ENCODE results near the gene SMAD2. TPM values are rescaled to one million over a fixed set of nuclear protein-coding genes. Genes with fewer than 3 reads are reported as not detected.

The SMAD2 gene
- total RNA-seq, 4 donors from 2014 or later: 47.4 to 116 (median 72.2) TPM

DNA sequence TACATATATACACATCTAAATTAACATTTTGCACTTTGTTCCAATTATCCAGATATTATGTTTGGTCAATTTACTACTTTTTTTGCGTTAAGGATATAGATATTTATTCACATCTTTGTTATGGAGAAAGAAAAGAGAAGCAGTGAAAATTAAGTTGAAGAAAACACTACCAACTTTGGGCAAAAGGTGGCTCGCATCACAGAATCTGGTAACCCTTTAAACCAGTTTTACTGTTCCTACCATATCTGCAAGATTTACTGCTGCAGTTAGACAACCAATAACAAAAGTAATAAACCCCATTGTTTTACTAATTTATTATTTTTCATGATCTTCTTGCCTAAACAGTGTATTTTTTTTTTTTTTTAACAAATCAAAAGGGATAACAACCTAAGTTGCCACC lies 53.6 kb downstream of the SMAD2 start:
- TF ChIP-seq, protein P1, sequence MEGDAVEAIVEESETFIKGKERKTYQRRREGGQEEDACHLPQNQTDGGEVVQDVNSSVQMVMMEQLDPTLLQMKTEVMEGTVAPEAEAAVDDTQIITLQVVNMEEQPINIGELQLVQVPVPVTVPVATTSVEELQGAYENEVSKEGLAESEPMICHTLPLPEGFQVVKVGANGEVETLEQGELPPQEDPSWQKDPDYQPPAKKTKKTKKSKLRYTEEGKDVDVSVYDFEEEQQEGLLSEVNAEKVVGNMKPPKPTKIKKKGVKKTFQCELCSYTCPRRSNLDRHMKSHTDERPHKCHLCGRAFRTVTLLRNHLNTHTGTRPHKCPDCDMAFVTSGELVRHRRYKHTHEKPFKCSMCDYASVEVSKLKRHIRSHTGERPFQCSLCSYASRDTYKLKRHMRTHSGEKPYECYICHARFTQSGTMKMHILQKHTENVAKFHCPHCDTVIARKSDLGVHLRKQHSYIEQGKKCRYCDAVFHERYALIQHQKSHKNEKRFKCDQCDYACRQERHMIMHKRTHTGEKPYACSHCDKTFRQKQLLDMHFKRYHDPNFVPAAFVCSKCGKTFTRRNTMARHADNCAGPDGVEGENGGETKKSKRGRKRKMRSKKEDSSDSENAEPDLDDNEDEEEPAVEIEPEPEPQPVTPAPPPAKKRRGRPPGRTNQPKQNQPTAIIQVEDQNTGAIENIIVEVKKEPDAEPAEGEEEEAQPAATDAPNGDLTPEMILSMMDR (IDR thresholded peaks at IDR 0.05): no peak
- ATAC-seq (ENCODE audit: low FRiP score): no peak

DNA sequence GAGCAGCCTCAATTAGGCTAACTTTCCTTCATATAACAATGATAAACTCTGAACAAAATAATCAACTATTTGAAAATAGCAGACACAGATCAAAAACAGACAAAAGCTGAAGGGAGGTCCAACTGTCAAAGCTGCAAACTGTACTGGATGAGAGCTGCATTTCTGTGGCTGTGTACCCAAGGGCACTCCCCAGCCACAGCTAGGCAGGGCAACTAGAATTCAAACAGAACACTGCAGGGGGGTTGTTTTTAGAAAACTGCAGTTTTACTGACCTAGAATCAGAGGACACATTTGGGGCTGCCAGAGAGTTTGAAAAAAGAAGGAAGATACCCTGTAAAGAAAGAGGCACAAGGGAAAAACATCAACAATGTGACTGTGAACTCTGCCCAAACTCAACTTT lies 56.8 kb downstream of the SMAD2 start:
- no peak for DNase-seq (ENCODE audit: low spot score)
- ATAC-seq (ENCODE audit: low FRiP score): no peak
- TF ChIP-seq, protein P1 (IDR thresholded peaks at IDR 0.05): no peak

More for the DNA sequence above, 53.6 kb downstream of the SMAD2 start:
- no peak for DNase-seq (ENCODE audit: low spot score)

DNA sequence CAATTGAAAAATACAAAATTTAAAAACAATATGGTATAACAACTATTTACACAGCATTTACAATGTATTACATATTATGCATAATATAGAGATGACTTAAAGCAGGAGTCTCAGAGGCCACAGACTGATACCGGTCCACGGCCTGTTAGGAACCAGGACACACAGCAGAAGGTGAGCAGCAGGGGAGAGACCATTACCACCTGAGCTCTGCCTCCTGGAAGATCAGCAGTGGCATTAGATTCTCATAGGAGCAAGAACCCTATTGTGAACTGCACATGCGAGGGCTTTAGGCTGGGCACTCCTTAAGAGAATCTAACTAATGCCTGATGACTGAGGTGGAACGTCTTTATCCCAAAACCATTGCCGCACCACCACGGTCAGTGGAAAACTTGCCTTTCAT lies 58.0 kb downstream of the SMAD2 start:
- DNase-seq (ENCODE audit: low spot score): no peak
- no peak for ATAC-seq (ENCODE audit: low FRiP score)
- TF ChIP-seq, protein P1 (IDR thresholded peaks at IDR 0.05): no peak

DNA sequence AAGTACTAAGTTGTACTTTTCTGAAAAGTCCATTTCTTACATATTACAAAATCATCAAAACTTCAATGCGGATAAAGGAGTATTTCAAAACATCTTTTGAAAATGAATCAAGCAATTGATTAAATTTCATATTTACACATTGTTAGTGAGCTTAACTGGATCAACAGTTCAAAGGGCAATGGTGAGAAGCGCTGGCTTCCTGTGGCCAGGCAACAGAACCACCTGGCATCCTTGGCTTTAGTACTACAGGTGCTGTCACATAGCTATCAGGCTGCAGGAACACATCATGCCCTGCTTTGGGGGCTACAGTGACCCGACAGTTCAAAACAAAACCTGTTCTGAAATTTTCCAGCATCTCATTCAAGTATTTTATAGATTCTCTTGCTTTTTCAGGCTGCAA lies 59.2 kb downstream of the SMAD2 start:
- TF ChIP-seq, protein P1 (IDR thresholded peaks at IDR 0.05): no peak
- ATAC-seq (ENCODE audit: low FRiP score) (no peak), DNase-seq (ENCODE audit: low spot score) (no peak)

DNA sequence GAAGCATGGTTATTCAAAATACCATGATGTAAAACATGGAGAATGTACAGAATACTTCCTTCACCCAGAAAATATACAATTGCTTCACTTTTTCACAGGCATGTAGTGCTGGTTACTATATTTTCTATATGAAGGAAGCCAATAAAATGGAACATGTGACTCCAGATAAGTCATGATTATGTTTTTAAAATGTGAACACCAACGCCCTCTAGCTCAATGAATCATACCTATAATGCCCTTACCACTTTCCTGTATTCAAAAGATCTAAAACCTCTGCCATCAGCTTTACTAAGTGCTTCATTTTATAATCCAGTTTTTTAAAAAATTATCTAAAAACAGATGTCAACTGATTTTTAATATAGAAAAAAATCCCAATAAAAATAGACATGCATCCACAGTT lies 59.9 kb downstream of the SMAD2 start:
- ATAC-seq (ENCODE audit: low FRiP score) (no peak), DNase-seq (ENCODE audit: low spot score) (no peak)
- TF ChIP-seq, protein P1 (IDR thresholded peaks at IDR 0.05): no peak

DNA sequence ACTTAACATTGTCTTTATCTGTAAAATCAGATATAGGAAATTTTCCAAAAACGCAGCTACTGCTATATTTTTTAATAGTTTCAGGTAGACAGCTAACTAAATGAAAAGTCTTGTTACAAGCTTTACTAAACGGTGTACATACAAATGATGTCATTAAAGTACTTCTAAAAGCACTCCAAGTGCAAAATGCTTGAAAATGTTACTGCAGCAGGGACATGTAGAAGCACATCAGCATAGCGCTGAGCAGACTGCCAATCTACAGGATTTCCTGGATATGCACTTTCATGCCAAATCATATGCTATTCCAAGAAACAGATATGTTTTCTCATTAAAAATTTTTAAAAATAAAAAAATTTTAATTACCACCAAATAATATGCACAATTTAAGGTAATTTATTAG lies 61.7 kb downstream of the SMAD2 start:
- TF ChIP-seq, protein P1 (IDR thresholded peaks at IDR 0.05): no peak
- ATAC-seq (ENCODE audit: low FRiP score) (no peak), DNase-seq (ENCODE audit: low spot score) (no peak)

DNA sequence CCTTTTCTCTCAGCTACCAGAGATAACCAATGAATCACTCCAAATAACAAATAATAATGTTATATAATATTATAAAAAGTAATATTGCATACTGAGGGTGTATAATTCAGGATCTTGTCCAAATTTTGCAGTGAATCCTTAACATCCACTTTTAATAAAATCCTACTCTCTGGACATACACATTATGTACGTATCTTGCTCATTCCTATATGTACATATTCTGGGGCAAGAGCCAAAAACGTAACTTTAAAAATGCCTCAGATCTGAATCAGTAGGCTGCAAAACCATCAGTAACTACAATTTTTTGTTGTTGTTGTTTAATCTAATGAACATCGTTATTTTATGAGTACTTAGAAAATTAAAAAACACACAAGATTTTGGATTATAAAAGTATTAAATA lies 65.3 kb downstream of the SMAD2 start:
- DNase-seq (ENCODE audit: low spot score) (no peak), ATAC-seq (ENCODE audit: low FRiP score) (no peak)
- TF ChIP-seq, protein P1 (IDR thresholded peaks at IDR 0.05): no peak

Measured in omental fat pad (tissue), 4 donors.